K562 (cell line): Measurements from ENCODE around the gene HMCN1.

Source experiments
- ARID2 ChIP-seq: fragments of 450-650 bp; IDR thresholded peaks from 2 replicates; pipeline ENCODE4 v1.6.1; 2017; ENCODE audit warnings: antibody characterized with exemption, mild to moderate bottlenecking
- CEBPZ ChIP-seq: fragments of 150-350 bp; IDR thresholded peaks from 2 replicates; pipeline ENCODE4 v1.6.1; 2014; ENCODE audit warnings: low read depth, mild to moderate bottlenecking, low read length, borderline replicate concordance
- CTCF ChIP-seq, 3 experiments: IDR thresholded peaks in 2 of 3; conservative IDR thresholded peaks in 1 of 3; 2 replicates each; pipeline ENCODE4 v1.5.1; 2011 to 2012; ENCODE audit warnings: low read length in 3 of 3, mild to moderate bottlenecking in 3 of 3, control low read depth in 2 of 3, improper control_type of control experiment in 1 of 3, inconsistent platforms in 1 of 3, low read depth in 1 of 3, mixed read lengths in 1 of 3, moderate library complexity in 1 of 3; ENCODE audit not compliant: insufficient read depth in 2 of 3
- ESRRB ChIP-seq: fragments of 250-450 bp; sonication (Bioruptor Pico); IDR thresholded peaks from 2 replicates; pipeline ENCODE4 v1.5.0; 2020; ENCODE audit warnings: mild to moderate bottlenecking, moderate library complexity, borderline replicate concordance
- HEY1 ChIP-seq: fragments of 250-450 bp; sonication (Bioruptor Pico); IDR thresholded peaks from 2 replicates; pipeline ENCODE4 v1.5.0; 2020; ENCODE audit warnings: mild to moderate bottlenecking, moderate library complexity, borderline replicate concordance
- HINFP ChIP-seq: fragments of 450-650 bp; conservative IDR thresholded peaks from 2 replicates; pipeline ENCODE4 v1.6.1; 2016; ENCODE audit warnings: missing genetic modification characterization, low read depth, mild to moderate bottlenecking, control low read depth, missing compliant biosample characterization
- IRF1 ChIP-seq: sonication (generic); formaldehyde crosslinking; IDR thresholded peaks from 2 replicates; pipeline ENCODE4 v1.8.0; 2022; ENCODE audit warnings: missing genetic modification reagents, mild to moderate bottlenecking, borderline replicate concordance
- NFIC ChIP-seq: fragments of 450-650 bp; IDR thresholded peaks from 2 replicates; pipeline ENCODE4 v1.6.1; 2017; ENCODE audit warnings: mild to moderate bottlenecking, inconsistent platforms
- POLR2A ChIP-seq: fragments of 450-650 bp; conservative IDR thresholded peaks from 2 replicates; pipeline ENCODE4 v1.6.1; 2016
- SRF ChIP-seq, 2 experiments: fragments of 250-450, 450-650 bp in 1 of 2; sonication (Bioruptor Pico) in 1 of 2; sonication (generic) in 1 of 2; formaldehyde crosslinking; IDR thresholded peaks; 2 replicates each; pipeline versions ENCODE4 v1.5.0 to v1.5.1; 2020 to 2022; ENCODE audit warnings: mild to moderate bottlenecking in 1 of 2, missing genetic modification reagents in 1 of 2
- SUPT5H ChIP-seq: fragments of 450-650 bp; IDR thresholded peaks from 2 replicates; pipeline ENCODE4 v1.6.1; 2016
- TF ChIP-seq, protein P1 (sequence below): sonication (generic); formaldehyde crosslinking; IDR thresholded peaks from 2 replicates; pipeline ENCODE4 v1.4.0; 2020; ENCODE audit warnings: mild to moderate bottlenecking, missing genetic modification reagents

DNA sequence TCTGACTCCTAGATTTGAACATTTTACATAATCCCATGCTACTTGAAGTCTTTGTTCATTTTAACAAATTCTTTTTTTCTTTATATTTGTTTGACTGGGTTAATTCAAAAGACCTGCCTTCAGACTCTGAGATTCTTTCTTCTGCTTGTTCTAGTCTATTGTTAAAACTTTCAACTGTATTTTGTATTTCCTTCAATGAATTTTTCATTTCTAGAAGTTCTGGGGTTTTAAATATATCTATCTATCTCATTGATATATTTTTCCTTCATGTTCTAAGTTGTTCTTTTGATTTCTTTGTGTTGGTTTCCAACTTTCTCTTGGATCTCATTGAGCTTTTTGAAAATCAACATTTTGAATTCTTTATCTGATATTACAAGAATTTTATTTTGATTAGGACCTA is 64.3 kb downstream of the HMCN1 start:
- no peak for TF ChIP-seq CEBPZ
- no peak for TF ChIP-seq SUPT5H
- TF ChIP-seq HINFP (tag) = no peak
- TF ChIP-seq POLR2A = no peak
- no peak for TF ChIP-seq SRF (CRISPR knock-in tag; IDR thresholded peaks at IDR 0.05)
- no peak for TF ChIP-seq ARID2
- no peak for TF ChIP-seq CTCF (IDR thresholded peaks at IDR 0.05 in 2 of 3, conservative IDR thresholded peaks at IDR 0.05 in 1 of 3; ENCODE audit: insufficient read depth in 2 of 3, low read depth in 1 of 3, low read length in 3 of 3)
- TF ChIP-seq HEY1 = no peak
- TF ChIP-seq, protein P1, sequence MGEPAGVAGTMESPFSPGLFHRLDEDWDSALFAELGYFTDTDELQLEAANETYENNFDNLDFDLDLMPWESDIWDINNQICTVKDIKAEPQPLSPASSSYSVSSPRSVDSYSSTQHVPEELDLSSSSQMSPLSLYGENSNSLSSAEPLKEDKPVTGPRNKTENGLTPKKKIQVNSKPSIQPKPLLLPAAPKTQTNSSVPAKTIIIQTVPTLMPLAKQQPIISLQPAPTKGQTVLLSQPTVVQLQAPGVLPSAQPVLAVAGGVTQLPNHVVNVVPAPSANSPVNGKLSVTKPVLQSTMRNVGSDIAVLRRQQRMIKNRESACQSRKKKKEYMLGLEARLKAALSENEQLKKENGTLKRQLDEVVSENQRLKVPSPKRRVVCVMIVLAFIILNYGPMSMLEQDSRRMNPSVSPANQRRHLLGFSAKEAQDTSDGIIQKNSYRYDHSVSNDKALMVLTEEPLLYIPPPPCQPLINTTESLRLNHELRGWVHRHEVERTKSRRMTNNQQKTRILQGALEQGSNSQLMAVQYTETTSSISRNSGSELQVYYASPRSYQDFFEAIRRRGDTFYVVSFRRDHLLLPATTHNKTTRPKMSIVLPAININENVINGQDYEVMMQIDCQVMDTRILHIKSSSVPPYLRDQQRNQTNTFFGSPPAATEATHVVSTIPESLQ = no peak
- no peak for TF ChIP-seq IRF1
- no peak for TF ChIP-seq NFIC
- no peak for TF ChIP-seq ESRRB (CRISPR knock-in tag)
